ENCODE results near the gene B4GALT3.

B4GALT3 gene

DNA sequence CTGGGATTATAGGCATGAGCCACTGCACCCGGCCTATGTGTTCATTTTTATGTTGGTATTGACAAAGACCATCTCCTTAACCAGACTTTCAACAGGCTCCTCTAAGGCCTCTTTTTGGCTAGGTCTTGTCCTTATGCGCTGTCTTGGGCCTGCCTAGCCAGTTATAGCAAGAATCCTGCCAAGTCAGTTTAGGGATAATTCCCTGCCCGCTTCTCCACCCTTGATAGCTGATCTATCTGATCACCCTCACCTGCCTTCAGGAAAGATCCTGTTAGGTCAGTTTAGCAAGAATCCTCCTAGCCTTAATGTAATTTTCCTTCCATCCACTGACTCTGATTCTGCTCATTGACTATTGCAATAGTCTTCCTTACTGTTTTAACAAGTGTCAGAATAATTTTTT lies 2.4 kb upstream of the B4GALT3 start:
- ChIA-PET CTCF (no interaction called here), POLR2A (ENCODE audit: low non-redundant PET) (no interaction called here)
- H3K27ac ChIP-seq, result no peak overlapping the region
- DNase-seq (ENCODE audit: low spot score), result no peak
- TF ChIP-seq, protein P1, sequence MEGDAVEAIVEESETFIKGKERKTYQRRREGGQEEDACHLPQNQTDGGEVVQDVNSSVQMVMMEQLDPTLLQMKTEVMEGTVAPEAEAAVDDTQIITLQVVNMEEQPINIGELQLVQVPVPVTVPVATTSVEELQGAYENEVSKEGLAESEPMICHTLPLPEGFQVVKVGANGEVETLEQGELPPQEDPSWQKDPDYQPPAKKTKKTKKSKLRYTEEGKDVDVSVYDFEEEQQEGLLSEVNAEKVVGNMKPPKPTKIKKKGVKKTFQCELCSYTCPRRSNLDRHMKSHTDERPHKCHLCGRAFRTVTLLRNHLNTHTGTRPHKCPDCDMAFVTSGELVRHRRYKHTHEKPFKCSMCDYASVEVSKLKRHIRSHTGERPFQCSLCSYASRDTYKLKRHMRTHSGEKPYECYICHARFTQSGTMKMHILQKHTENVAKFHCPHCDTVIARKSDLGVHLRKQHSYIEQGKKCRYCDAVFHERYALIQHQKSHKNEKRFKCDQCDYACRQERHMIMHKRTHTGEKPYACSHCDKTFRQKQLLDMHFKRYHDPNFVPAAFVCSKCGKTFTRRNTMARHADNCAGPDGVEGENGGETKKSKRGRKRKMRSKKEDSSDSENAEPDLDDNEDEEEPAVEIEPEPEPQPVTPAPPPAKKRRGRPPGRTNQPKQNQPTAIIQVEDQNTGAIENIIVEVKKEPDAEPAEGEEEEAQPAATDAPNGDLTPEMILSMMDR (conservative IDR thresholded peaks at IDR 0.05; ENCODE audit: low read depth), result no peak

DNA sequence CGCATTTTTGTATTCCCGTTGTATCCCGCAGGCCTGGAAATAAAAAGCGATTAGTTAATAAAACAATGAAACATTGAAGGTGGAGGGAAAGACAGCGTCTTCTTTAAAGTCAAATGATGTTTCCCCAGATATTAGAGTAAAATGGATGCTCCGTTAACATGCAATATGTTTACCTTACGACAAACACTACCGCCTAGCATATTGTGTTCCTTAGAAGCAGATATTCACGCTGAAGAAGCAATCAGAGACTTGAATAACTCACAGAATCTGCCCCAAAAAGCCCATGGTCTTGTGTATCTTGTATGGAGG lies 583 bp upstream of the B4GALT3 start:
- CTCF ChIA-PET, result no interaction called here
- peak overlapping the region; percentile 74 for H3K27ac ChIP-seq
- no peak for DNase-seq (ENCODE audit: low spot score)
- POLR2A ChIA-PET (ENCODE audit: low non-redundant PET), result no interaction called here
- TF ChIP-seq, protein P1 (conservative IDR thresholded peaks at IDR 0.05; ENCODE audit: low read depth), result no peak

DNA sequence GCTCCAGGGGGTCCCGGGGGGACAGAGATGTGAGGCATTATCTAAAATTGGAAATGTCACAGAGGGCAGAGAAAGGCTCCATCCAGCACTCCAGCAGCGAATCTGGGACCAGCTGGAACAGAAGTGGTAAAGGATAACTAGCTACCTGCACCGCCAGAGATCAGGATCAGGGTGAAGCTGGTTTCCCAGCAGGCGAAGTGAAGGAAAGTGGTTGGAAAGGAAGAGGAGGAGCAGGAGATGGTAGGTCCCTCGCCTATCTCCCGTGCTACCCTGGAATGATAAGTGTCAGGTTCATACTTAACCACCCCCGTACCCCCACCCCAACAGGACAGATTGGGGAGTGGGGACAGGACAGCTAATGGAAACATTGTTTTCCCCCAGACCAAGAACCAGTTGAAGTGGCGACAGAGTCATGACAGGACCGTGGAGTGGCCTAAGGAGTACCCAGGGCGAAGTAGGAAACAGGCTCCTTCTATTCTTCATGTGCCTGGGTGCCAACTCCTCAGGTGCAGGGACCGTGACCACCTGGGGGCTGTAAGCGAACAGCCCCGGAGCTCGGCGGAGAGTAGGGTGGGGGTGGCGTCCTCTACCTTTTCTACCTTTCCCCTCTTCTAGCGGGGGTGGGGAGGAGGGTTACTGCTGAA lies 717 bp downstream of the B4GALT3 start:
- POLR2A ChIA-PET (ENCODE audit: low non-redundant PET), result no interaction called here
- peak overlapping the region; percentile 74 for H3K27ac ChIP-seq
- TF ChIP-seq, protein P1 (conservative IDR thresholded peaks at IDR 0.05; ENCODE audit: low read depth), result no peak
- CTCF ChIA-PET, result interaction anchor here (0.7 to 1.0 kb wide), 2 partner anchors 19 to 103 kb away, joined by 3 read pairs; no protein-coding TSS in a partner anchor
- DNase-seq (ENCODE audit: low spot score), result peak; percentile 17

DNA sequence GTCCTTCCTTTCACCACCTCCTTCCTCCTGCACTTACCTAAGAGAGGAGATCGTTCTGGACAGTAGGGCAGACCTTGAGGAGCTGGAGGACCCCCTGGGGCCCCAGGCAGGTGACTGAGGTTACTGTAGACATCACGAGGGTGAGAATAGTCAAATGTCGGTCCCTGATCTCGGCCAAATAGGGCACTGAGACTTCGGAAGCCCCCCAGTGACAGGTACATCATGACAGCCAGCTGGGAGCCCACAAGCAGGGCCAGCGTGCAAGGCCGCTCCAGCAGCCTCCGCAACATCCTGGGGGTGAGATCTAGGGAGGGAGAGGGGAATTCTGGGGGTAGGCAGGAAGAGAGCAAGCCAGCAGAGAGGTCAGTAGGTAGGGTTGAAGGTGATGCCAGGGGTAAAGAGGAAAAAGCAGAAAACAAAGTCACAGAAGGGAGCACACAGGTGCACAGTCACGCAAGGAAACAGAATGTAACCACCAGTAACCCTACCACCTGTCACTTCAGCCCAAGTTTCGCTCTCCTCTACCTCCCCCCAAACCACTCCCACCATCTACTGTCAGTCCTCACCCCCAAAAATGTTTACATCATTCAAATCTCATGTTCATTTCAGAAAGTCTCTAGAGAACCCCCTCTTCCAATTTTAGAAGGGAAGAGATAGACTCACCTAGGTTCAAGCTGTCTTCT lies 1.4 kb downstream of the B4GALT3 start:
- H3K27ac ChIP-seq, result no peak overlapping the region; the same call in none of the 2 replicates

DNA sequence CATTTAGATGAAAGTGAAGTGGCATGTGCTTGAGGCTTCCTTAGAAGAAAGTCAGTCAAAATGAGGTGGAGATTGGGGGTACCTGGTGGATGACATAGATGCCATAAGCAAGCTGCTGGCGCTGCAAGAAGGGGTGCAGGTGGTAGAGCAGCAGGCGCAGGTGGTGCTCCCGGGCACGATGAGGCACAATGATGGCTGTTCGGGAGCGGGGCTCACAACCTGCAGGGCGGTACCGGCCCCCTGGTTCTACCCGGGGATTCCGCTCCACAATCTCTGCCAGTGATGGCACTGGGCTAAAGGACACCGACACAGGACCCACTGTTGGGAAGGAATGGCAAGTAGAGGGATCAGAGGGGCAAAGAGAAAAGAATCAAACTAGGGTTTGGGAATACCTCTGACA lies 2.4 kb downstream of the B4GALT3 start:
- no peak for DNase-seq (ENCODE audit: low spot score)
- ChIA-PET CTCF (interaction anchor here (1.1 kb wide), 1 partner anchor 237 kb away, joined by 3 read pairs; no protein-coding TSS in a partner anchor), POLR2A (ENCODE audit: low non-redundant PET) (no interaction called here)
- no peak overlapping the region for H3K27ac ChIP-seq
- TF ChIP-seq, protein P1 (conservative IDR thresholded peaks at IDR 0.05; ENCODE audit: low read depth), result no peak

More for the DNA sequence above, 1.4 kb downstream of the B4GALT3 start:
- TF ChIP-seq, protein P1 (conservative IDR thresholded peaks at IDR 0.05; ENCODE audit: low read depth), result no peak
- CTCF ChIA-PET, result interaction anchor here (0.7 to 1.1 kb wide), 2 partner anchors 102 to 236 kb away, joined by 3 read pairs; no protein-coding TSS in a partner anchor
- DNase-seq (ENCODE audit: low spot score), result no peak
- POLR2A ChIA-PET (ENCODE audit: low non-redundant PET), result no interaction called here

DNA sequence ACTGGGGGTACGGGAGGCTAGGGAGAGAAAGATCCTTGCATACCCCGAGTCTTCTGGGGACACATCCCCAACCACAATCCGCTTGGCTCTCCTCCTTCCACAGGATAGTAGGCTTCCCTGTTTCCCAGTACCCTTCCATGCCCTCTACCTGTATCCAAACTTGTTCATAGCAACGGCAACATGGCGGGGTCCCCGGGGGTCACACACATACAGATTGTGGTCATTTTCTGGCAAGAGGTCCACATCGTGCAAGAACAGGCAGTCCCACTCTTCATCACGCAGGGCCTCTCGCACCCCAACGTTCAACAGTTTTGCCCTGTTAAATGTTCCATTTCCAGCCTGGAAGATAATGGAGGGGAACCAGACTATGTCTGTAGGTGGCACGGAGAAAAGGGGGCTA lies 3.6 kb downstream of the B4GALT3 start:
- TF ChIP-seq, protein P1 (conservative IDR thresholded peaks at IDR 0.05; ENCODE audit: low read depth), result no peak
- H3K27ac ChIP-seq, result peak overlapping the region; percentile 1; the same call in 1 of the 2 replicates
- POLR2A ChIA-PET (ENCODE audit: low non-redundant PET), result interaction anchor here (0.7 kb wide), 1 partner anchor 69 kb away, joined by 3 read pairs; no protein-coding TSS in a partner anchor
- CTCF ChIA-PET, result interaction anchor here (0.6 kb wide), 1 partner anchor 335 kb away, joined by 7 read pairs; no protein-coding TSS in a partner anchor
- DNase-seq (ENCODE audit: low spot score), result no peak
